ENCODE data around the gene IRF2. TPM values are rescaled to one million over a fixed set of nuclear protein-coding genes. Genes with fewer than 3 reads are reported as not detected.

IRF2 gene
- polyA plus RNA-seq, 4 donors, result 24.7 to 36.0 (median 33.4) TPM

DNA sequence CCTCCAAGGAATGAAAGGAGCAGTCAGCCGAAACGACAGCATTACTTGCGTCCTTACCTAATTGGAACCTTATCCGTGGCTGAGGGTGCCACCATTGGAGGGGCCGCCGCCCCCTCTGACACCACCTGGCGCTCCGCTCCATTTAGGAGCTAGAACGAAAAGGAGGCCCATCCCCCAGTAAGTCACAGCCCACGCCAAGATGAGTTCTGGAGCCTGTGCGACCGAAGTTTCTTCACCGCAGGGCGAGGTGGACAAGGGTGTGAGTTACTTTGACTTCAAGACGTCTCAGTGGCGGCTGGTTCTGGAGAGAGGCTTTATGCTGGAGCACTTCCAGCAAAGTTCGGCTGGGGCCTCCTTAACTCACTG is 729 bp upstream of the IRF2 start:
- peak in 3 of 4 donors; percentile 30 to 50 (median 32) for DNase-seq (ENCODE audit: low read depth in 4 of 4, low spot score in 3 of 4)

DNA sequence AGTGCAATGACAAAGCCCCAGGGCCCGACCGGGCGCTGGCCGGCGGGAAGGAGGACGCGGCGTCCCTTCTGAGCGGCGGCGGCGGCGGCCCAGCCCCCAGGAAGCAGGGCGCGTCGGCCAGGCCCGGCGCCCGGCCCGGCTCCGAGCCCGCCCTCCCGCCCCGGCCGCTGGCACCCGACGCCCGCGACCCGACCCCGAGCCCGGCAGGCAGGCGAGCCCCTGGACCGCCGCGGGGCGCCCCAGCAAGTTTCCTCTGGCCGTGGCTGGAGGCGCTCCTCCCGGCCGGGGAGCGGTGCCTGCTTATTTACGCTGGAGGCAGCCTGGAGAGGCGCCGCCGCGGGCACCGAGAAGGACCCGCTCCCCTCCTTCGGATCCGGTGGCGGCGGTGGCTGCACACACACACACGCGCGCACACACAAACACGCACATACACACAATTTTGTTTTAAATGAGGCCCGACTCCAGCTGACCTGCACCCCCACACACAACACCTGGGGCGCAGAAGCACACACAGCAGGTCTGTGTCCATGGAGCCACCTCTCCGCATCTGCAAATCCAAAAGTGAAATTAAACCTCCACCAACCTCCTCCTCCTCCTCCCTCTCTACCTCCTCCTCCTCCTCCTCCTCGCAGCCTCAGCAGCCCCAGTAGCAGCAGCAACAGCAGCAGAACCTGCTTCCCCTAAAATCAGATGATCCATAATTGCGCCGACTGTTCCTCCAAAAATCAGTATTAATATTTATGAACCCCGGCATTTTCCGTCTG is 669 bp downstream of the IRF2 start:
- DNase-seq (ENCODE audit: low read depth in 4 of 4, low spot score in 3 of 4), result peak in 3 of 4 donors; percentile 14 to 56 (median 20)

- peak in 2 of 4 donors; percentile 52 to 55 for DNase-seq (ENCODE audit: low read depth in 4 of 4, low spot score in 3 of 4)
Observed at GRCh38 chr4:184472614-184473498, 1.5 kb downstream of the IRF2 start.

DNA sequence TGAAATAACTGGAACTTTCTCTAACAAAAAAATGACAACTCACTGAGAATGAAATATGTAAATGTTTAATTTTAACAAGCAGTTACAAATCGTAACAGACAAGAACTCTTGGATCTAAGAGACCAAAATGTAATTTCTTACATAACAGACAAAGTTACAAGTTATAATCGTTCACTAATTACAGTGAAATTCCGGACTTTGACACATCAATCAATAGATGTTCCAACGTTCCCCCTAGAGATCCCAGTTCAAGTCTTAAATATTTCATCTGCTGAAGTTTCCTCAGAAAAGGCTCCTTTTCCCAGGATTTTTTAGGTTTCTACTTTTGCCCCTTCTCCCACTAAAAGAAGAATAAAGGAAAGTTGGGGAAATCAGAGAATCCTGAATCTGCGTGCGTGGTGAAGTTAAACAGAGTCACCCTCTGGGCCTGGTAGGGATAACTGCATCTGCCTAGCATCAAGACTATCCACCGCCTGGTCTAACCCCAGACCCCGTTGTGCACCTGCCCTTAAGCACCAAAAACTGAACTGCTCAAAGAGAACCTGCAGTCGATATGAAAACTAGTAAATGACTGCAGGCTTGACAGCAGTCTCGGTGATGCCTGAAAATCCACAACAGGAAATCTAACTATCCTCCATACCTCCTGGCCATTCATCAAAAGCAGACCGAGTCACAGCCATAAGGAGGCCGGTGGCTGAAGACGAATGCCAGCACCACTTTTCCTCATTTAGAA is 2.3 kb downstream of the IRF2 start:
- no peak for DNase-seq (ENCODE audit: low read depth in 4 of 4, low spot score in 3 of 4)

DNA sequence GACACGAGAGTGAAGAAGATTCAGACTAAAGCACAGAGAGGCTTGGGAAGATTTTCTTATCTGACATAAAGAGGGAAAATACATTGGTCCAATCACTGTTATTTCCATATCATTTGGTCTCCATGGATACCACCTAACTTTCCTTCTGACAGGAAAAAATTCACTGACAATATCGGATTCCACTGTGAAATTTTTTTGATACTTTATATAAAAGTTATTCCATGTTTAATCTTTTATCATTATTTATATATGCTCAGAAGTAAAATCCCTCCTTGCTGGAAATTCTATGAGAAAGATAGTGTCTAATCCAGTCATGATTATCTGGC is 3.6 kb downstream of the IRF2 start:
- no peak for DNase-seq (ENCODE audit: low read depth in 4 of 4, low spot score in 3 of 4)

- DNase-seq (ENCODE audit: low read depth in 4 of 4, low spot score in 3 of 4), result no peak
Observed at GRCh38 chr4:184466634-184467033, 7.7 kb downstream of the IRF2 start.

DNA sequence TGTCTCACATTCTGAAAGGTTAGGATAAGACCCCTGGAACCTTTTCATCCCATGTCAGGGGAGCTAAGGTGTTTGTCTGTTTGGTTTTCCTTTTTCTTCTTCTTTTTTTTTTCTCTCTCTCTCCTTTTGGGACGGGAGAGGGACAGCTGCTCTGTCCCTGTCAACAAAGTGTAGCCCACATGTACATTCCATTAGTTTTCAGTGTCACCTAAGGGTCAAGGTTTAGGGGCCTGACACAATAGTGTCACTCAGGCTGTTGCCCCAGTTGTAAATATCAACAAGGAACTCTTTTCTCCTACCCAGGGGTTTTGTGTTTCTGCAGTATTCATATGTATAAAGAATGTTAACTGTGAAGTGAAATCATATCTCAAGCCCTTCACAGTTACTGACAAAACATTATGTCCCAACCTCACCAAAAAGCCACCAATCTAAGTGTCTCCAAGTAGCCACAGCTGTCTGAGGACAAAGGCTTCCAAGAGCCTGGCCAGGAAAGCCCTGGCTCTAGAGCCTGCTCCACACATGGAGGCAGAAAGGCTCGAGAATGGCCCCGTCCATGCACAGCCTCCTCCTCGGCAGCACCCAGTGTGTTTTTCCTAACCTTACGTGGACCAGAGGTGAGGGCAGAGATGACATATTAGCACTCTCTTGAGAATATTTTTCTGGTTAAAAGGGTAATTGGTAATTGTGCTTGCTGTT is 9.4 kb downstream of the IRF2 start:
- DNase-seq (ENCODE audit: low read depth in 4 of 4, low spot score in 3 of 4), result no peak

GRCh38 chr4:184463856-184464255 is 10.5 kb downstream of the IRF2 start:
- no peak for DNase-seq (ENCODE audit: low read depth in 4 of 4, low spot score in 3 of 4)

- no peak for DNase-seq (ENCODE audit: low read depth in 4 of 4, low spot score in 3 of 4)
Observed at GRCh38 chr4:184463158-184463557, 11.2 kb downstream of the IRF2 start.

DNA sequence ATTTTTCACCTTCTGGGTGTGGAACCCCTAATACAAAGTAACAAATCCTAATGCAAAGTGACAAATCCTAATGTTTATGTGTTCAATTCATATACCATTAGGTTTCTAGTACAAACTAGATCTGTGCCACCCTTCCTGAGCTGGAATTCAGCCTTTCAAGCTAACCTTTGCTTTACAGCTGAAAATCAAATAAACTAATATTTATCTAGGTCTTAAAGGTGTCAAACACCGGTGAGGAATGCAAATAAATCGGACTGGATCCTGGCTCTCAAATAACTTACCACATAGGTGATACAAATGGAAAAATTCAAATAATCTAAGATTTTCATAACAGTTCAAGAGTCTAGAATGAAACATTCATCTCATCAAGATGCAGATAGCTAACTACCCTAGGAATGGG is 11.6 kb downstream of the IRF2 start:
- DNase-seq (ENCODE audit: low read depth in 4 of 4, low spot score in 3 of 4), result no peak

GRCh38 chr4:184461711-184462441 is 12.5 kb downstream of the IRF2 start:
- DNase-seq (ENCODE audit: low read depth in 4 of 4, low spot score in 3 of 4), result no peak

- DNase-seq (ENCODE audit: low read depth in 4 of 4, low spot score in 3 of 4), result no peak
Observed at GRCh38 chr4:184460499-184461285, 13.7 kb downstream of the IRF2 start.

DNA sequence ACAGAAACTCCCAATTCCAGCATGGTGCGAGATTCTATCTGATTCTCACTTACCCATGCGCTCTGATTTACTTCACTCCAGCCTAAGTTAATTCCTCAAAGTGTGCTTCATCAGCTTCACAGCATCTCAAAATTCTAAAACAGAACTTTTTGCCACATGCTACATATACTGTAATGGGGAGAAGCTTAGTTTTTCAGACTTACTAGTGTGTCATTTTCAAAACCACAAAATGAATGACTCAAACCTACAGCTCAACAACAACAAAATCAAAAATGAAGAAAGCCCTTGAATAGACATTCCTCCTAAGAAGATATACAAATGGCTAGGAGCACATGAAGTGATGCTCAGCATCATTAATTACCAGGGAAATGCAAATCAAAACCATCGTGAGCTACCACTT is 14.9 kb downstream of the IRF2 start:
- no peak for DNase-seq (ENCODE audit: low read depth in 4 of 4, low spot score in 3 of 4)

GRCh38 chr4:184457535-184458249 is 16.7 kb downstream of the IRF2 start:
- no peak for DNase-seq (ENCODE audit: low read depth in 4 of 4, low spot score in 3 of 4)

GRCh38 chr4:184456337-184456736 is 18.0 kb downstream of the IRF2 start:
- no peak for DNase-seq (ENCODE audit: low read depth in 4 of 4, low spot score in 3 of 4)

GRCh38 chr4:184455299-184455698 is 19.1 kb downstream of the IRF2 start:
- no peak for DNase-seq (ENCODE audit: low read depth in 4 of 4, low spot score in 3 of 4)

DNA sequence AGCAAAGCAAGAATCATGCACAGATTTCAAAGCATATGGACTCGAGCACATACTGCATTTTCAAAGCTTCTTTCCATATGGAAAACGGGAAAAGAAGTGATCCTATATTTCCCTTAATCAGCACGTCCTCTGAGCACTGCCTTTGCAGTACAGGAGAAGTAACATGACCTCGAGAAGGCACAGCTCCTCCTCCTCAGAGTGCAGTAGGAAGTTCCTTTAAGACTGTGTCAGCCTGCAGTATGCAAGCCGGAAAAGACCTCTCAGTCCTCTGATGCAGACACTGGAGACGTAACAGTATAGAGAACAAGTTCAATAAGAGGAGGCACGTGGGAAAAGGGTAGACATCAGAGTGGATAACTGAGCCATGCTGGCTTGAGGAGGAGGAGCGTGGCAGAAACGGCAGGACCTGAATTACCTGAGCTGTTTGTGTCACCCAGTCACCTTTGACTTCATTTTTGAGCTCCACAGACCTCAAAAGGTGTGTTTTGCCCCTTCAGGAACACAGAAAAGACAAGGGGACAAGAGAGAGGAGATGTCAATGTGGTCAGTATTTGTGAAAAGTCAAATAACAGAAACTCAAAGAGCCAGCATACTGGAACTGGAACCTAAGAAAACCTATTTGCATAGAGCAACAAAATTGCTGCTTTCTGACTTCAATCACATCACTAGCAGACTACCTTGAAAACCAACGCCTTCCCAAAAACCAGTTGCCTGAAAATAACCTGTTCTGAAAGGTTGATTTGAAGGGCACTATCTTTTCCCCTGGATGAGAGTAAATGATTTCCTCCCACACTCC is 20.8 kb downstream of the IRF2 start:
- no peak for DNase-seq (ENCODE audit: low read depth in 4 of 4, low spot score in 3 of 4)

GRCh38 chr4:184452740-184453139 is 21.6 kb downstream of the IRF2 start:
- no peak for DNase-seq (ENCODE audit: low read depth in 4 of 4, low spot score in 3 of 4)
